ENCODE data around the gene KIF26A.

KIF26A gene

GRCh38 chr14:104181761-104182530, 43.6 kb downstream of the KIF26A start:
- DNase-seq = no peak

GRCh38 chr14:104182857-104183425, 44.6 kb downstream of the KIF26A start:
- no peak for DNase-seq

- no peak for DNase-seq
Measured at GRCh38 chr14:104183796-104184195, 45.4 kb downstream of the KIF26A start.

GRCh38 chr14:104184506-104184905, 46.1 kb downstream of the KIF26A start:
- no peak for DNase-seq

GRCh38 chr14:104184911-104185499, 46.6 kb downstream of the KIF26A start:
- DNase-seq = no peak

- DNase-seq = no peak
Measured at GRCh38 chr14:104185916-104186495, 47.6 kb downstream of the KIF26A start.

- DNase-seq = no peak
Measured at GRCh38 chr14:104186575-104186974, 48.2 kb downstream of the KIF26A start.

- DNase-seq = no peak
Measured at GRCh38 chr14:104187121-104187889, 48.9 kb downstream of the KIF26A start.

- DNase-seq = no peak
Measured at GRCh38 chr14:104187931-104188726, 49.7 kb downstream of the KIF26A start.

- no peak for DNase-seq
Measured at GRCh38 chr14:104188727-104189400, 50.5 kb downstream of the KIF26A start.

- DNase-seq = no peak
Measured at GRCh38 chr14:104189629-104190335, 51.4 kb downstream of the KIF26A start.

- no peak for DNase-seq
Measured at GRCh38 chr14:104190396-104191000, 52.1 kb downstream of the KIF26A start.

GRCh38 chr14:104191409-104191997, 53.1 kb downstream of the KIF26A start:
- DNase-seq = no peak

- DNase-seq = no peak
Measured at GRCh38 chr14:104192146-104192882, 53.9 kb downstream of the KIF26A start.

- DNase-seq = no peak
Measured at GRCh38 chr14:104192883-104193245, 54.5 kb downstream of the KIF26A start.

- no peak for DNase-seq
Measured at GRCh38 chr14:104194016-104194415, 55.6 kb downstream of the KIF26A start.

GRCh38 chr14:104194716-104195115, 56.3 kb downstream of the KIF26A start:
- DNase-seq = no peak

GRCh38 chr14:104195361-104195760, 57.0 kb downstream of the KIF26A start:
- DNase-seq = no peak

GRCh38 chr14:104195878-104196277, 57.5 kb downstream of the KIF26A start:
- no peak for DNase-seq
